NB4 (cell line): Measurements from ENCODE around the gene LRRN4.
A peak's percentile ranks its signal among the peaks of the same experiment; 100 is the strongest.

Experiments used
- DNase-seq: peaks from one replicate; pipeline ENCODE4 v3.0.0; 2010; ENCODE audit warnings: low read depth
- H3K4me3 ChIP-seq: one replicate; pipeline ENCODE4 v1.5.1; 2011; ENCODE audit warnings: mild to moderate bottlenecking, low read depth, low read length, moderate library complexity
- MAX ChIP-seq: IDR thresholded peaks from 2 replicates; pipeline ENCODE4 v1.6.1; 2011; ENCODE audit warnings: low read depth, low read length
- MYC ChIP-seq: IDR thresholded peaks from 2 replicates; pipeline ENCODE4 v1.6.1; 2011; ENCODE audit warnings: low read depth, low read length
- POLR2A ChIP-seq: IDR thresholded peaks from 2 replicates; pipeline ENCODE4 v1.6.1; 2011; ENCODE audit warnings: mild to moderate bottlenecking; ENCODE audit not compliant: insufficient read length; ENCODE audit errors: extremely low read depth
- TF ChIP-seq, protein P1 (sequence below): IDR thresholded peaks from one replicate; pipeline ENCODE4 v1.5.1; 2012; ENCODE audit warnings: low read depth, low read length

LRRN4 gene

GRCh38 chr20:6053776-6054688, at the start of gene LRRN4:
LRRN4 (minus strand) TSS chr20:6054060; CDS start chr20:6052799, 1,261 bp downstream.
- no peak for DNase-seq
- no peak within 1 kb of the TSS for H3K4me3 ChIP-seq

DNA sequence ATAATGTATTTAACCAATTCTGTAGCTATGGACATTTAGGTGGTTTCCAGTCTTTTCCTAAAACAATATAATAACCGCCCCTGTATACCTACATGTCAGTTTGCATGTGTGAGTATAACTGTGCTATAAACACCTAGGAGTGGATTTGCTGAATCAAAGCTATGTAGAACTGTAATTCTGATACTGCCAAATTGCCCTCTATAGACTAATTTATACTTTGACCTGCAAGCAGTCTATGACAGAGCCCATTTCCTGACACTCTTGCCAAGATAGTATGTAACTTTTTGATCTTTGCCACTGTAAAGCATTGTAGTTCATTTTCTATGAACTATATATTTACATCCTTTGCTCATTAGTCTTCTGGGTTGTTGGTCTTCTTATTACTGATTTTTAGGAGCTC, 49.4 kb upstream of the LRRN4 start:
- TF ChIP-seq MAX: no peak
- no peak for TF ChIP-seq POLR2A
- TF ChIP-seq, protein P1, sequence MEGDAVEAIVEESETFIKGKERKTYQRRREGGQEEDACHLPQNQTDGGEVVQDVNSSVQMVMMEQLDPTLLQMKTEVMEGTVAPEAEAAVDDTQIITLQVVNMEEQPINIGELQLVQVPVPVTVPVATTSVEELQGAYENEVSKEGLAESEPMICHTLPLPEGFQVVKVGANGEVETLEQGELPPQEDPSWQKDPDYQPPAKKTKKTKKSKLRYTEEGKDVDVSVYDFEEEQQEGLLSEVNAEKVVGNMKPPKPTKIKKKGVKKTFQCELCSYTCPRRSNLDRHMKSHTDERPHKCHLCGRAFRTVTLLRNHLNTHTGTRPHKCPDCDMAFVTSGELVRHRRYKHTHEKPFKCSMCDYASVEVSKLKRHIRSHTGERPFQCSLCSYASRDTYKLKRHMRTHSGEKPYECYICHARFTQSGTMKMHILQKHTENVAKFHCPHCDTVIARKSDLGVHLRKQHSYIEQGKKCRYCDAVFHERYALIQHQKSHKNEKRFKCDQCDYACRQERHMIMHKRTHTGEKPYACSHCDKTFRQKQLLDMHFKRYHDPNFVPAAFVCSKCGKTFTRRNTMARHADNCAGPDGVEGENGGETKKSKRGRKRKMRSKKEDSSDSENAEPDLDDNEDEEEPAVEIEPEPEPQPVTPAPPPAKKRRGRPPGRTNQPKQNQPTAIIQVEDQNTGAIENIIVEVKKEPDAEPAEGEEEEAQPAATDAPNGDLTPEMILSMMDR: no peak
- no peak for TF ChIP-seq MYC
- DNase-seq: no peak
- H3K4me3 ChIP-seq: no peak overlapping the region

More at GRCh38 chr20:6053776-6054688, at the start of gene LRRN4:
- TF ChIP-seq, protein P1: no peak
- TF ChIP-seq MYC (no peak), POLR2A (no peak), MAX (no peak)

- H3K4me3 ChIP-seq: no peak overlapping the region
- DNase-seq: no peak
- TF ChIP-seq MAX (no peak), POLR2A (no peak)
Measured at GRCh38 chr20:6101346-6101745, 47.5 kb upstream of the LRRN4 start.

GRCh38 chr20:6100246-6100645, 46.4 kb upstream of the LRRN4 start:
- TF ChIP-seq POLR2A: no peak
- TF ChIP-seq, protein P1: no peak
- no peak for TF ChIP-seq MYC

DNA sequence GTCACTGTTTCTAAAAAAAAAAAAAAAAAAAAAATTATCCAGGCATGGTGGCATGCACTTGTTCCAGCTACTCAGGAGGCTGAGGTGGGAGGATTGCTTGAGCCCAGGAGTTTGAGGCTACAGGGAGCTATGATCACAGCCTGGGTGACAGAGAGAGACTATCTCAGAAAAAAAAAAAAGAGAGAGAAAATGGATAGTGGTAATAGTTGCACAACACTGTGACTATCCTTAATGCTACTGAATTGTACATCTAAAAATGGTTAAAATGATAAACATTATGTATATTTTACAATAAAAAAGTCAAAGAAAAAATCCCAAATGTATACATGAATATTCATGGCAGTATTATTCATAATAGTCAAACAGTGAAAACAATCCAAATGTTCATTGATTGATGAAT, 46.0 kb upstream of the LRRN4 start:
- no peak overlapping the region for H3K4me3 ChIP-seq
- TF ChIP-seq MYC (no peak), POLR2A (no peak)
- no peak for DNase-seq

More at GRCh38 chr20:6100246-6100645, 46.4 kb upstream of the LRRN4 start:
- DNase-seq: peak; percentile 33
- H3K4me3 ChIP-seq: no peak overlapping the region

DNA sequence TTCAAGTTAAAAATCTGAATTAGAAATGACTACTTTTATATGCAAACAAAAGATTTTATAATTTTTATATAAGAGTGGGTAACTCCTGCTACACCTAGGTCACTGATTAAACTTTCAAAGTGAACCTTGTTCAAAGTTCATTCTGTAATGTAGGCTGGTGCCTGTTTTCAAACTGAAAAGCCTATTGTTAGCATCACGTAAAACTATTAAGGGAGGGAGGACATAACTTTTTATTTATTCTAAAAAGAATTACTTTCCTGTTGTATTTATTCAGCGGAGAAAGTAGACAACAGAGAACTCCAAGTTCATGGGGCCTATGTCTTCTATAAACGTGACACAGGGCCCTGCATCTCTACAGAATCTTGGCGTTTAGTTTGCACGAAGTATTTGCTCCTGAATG, 41.5 kb upstream of the LRRN4 start:
- DNase-seq: no peak
- TF ChIP-seq MYC (no peak), POLR2A (no peak), MAX (no peak)
- TF ChIP-seq, protein P1: no peak
- H3K4me3 ChIP-seq: no peak overlapping the region
